ENCODE measurements around the gene DYSF. TPM values are rescaled to one million over a fixed set of nuclear protein-coding genes. Genes with fewer than 3 reads are reported as not detected.

Gene DYSF
- total and polyA plus RNA-seq, 7 donors = 38.3 to 208 (median 109) TPM

GRCh38 chr2:71629771-71630453 lies 176.6 kb downstream of the DYSF start:
- no peak for TF ChIP-seq CTCF (IDR thresholded peaks at IDR 0.05)
- H3K9me3 ChIP-seq = no peaks in the 10 kb centered on the region
- H3K27ac ChIP-seq = no peak overlapping the region
- intact Hi-C loops (cut with DNase I) = no loop called here
- no peak overlapping the region for H3K4me3 ChIP-seq
- DNase-seq (no peak), ATAC-seq (peak in 2 of 4 donors; percentile 3 to 21)
- peaks cover 22% of the 10 kb centered on the region for H3K4me1 ChIP-seq
- WGBS, 3 donors = 93 to 98% (median 93%) methylated on average over 2 of the region's 2 CpGs
- H3K36me3 ChIP-seq (ENCODE audit: insufficient read depth in 1 of 2, low read depth in 1 of 2) = peaks cover 0 to 4% of the 10 kb centered on the region in 2 donors
- no peaks in the 10 kb centered on the region for H3K27me3 ChIP-seq (ENCODE audit: insufficient read depth in 3 of 3, low read length in 2 of 3)

- no peak for TF ChIP-seq CTCF (IDR thresholded peaks at IDR 0.05)
Measured at GRCh38 chr2:71630454-71631328, 177.3 kb downstream of the DYSF start.

GRCh38 chr2:71631411-71631931 lies 178.1 kb downstream of the DYSF start:
- Histone ChIP-seq H3K4me3 (no peak overlapping the region), H3K27me3 (ENCODE audit: insufficient read depth in 3 of 3, low read length in 2 of 3) (no peaks in the 10 kb centered on the region), H3K4me1 (peaks cover 22% of the 10 kb centered on the region), H3K27ac (no peak overlapping the region), H3K9me3 (no peaks in the 10 kb centered on the region), H3K36me3 (ENCODE audit: insufficient read depth in 1 of 2, low read depth in 1 of 2) (peaks cover 0 to 4% of the 10 kb centered on the region in 2 donors)
- DNase-seq = no peak
- intact Hi-C loops (cut with DNase I) = no loop called here
- TF ChIP-seq CTCF (IDR thresholded peaks at IDR 0.05) = no peak
- WGBS, 3 donors = 23 to 74% (median 50%) methylated on average over 14 of the region's 14 CpGs
- peak; percentile 63 to 73 (median 65) for ATAC-seq

More at GRCh38 chr2:71630454-71631328, 177.3 kb downstream of the DYSF start:
- intact Hi-C loops (cut with DNase I) = no loop called here
- ATAC-seq (peak; percentile 25 to 53 (median 47)), DNase-seq (no peak)
- Histone ChIP-seq H3K4me3 (no peak overlapping the region), H3K9me3 (no peaks in the 10 kb centered on the region), H3K36me3 (ENCODE audit: insufficient read depth in 1 of 2, low read depth in 1 of 2) (peaks cover 0 to 4% of the 10 kb centered on the region in 2 donors), H3K27ac (no peak overlapping the region), H3K27me3 (ENCODE audit: insufficient read depth in 3 of 3, low read length in 2 of 3) (no peaks in the 10 kb centered on the region), H3K4me1 (peaks cover 22% of the 10 kb centered on the region)
- 44 to 76% (median 63%) methylated on average over 2 of the region's 2 CpGs for WGBS, 3 donors

GRCh38 chr2:71633086-71633485 lies 179.7 kb downstream of the DYSF start:
- no peak for TF ChIP-seq CTCF (IDR thresholded peaks at IDR 0.05)
- DNase-seq (no peak), ATAC-seq (no peak)
- 93 to 96% (median 94%) methylated on average over 3 of the region's 3 CpGs for WGBS, 3 donors
- Histone ChIP-seq H3K4me1 (peaks cover 22% of the 10 kb centered on the region), H3K27ac (no peak overlapping the region), H3K9me3 (no peaks in the 10 kb centered on the region), H3K36me3 (ENCODE audit: insufficient read depth in 1 of 2, low read depth in 1 of 2) (peaks cover 0 to 4% of the 10 kb centered on the region in 2 donors), H3K4me3 (no peak overlapping the region), H3K27me3 (ENCODE audit: insufficient read depth in 3 of 3, low read length in 2 of 3) (no peaks in the 10 kb centered on the region)
- intact Hi-C loops (cut with DNase I) = no loop called here

Measured in psoas muscle (tissue), 8 donors.